ENCODE data around the gene SLX4IP. TPM values are rescaled to one million over a fixed set of nuclear protein-coding genes. Genes with fewer than 3 reads are reported as not detected.

Gene SLX4IP
- total and polyA plus RNA-seq, 2 donors (not counting 1 experiment from before 2014, with no cell fraction given), result 1.9 to 8.1 TPM

- DNase-seq (ENCODE audit: low read depth in 2 of 2), result no peak
- H2AFZ ChIP-seq (ENCODE audit: low read length), result no peak overlapping the region
- TF ChIP-seq EZH2 (IDR thresholded peaks at IDR 0.05; ENCODE audit: low read length, missing control alignments), result no peak
- no peak for TF ChIP-seq CTCF (conservative IDR thresholded peaks at IDR 0.05 in 1 of 2, IDR thresholded peaks at IDR 0.05 in 1 of 2; ENCODE audit: low read depth in 1 of 2, low read length in 2 of 2)
- no peaks in the 10 kb centered on the region for H3K36me3 ChIP-seq (ENCODE audit: control insufficient read depth, insufficient read depth, low read length)
- no peaks in the 10 kb centered on the region for H3K4me1 ChIP-seq (ENCODE audit: control insufficient read depth, extremely low read depth, insufficient read depth, low read length)
- H3K9me3 ChIP-seq (ENCODE audit: control insufficient read depth, insufficient read depth, low read depth, low read length), result no peaks in the 10 kb centered on the region
- H3K4me3 ChIP-seq (replicated peaks in 1 of 4; ENCODE audit: control extremely low read depth in 1 of 4, insufficient read depth in 1 of 4, low read depth in 3 of 4, low read length in 4 of 4), result no peak overlapping the region
- H3K4me2 ChIP-seq (ENCODE audit: extremely low read depth, insufficient read depth, low read length), result no peak overlapping the region
- H3K9ac ChIP-seq (ENCODE audit: insufficient read depth, low read length), result no peak overlapping the region
- no peak overlapping the region for H3K27ac ChIP-seq (ENCODE audit: insufficient read depth, low read length)
- H3K27me3 ChIP-seq (ENCODE audit: control insufficient read depth, insufficient read depth, low read length), result no peaks in the 10 kb centered on the region
- no peaks in the 10 kb centered on the region for H3K79me2 ChIP-seq (ENCODE audit: control insufficient read depth, insufficient read depth, low read length)
- H4K20me1 ChIP-seq (ENCODE audit: control insufficient read depth, extremely low read depth, insufficient read depth, low read length), result no peaks in the 10 kb centered on the region
Observed at GRCh38 chr20:10465135-10465534, 30.0 kb downstream of the SLX4IP start.

- H2AFZ ChIP-seq (ENCODE audit: low read length), result no peak overlapping the region
- TF ChIP-seq CTCF (conservative IDR thresholded peaks at IDR 0.05 in 1 of 2, IDR thresholded peaks at IDR 0.05 in 1 of 2; ENCODE audit: low read depth in 1 of 2, low read length in 2 of 2) (no peak), EZH2 (IDR thresholded peaks at IDR 0.05; ENCODE audit: low read length, missing control alignments) (no peak)
- H3K27me3 ChIP-seq (ENCODE audit: control insufficient read depth, insufficient read depth, low read length), result no peaks in the 10 kb centered on the region
- H3K36me3 ChIP-seq (ENCODE audit: control insufficient read depth, insufficient read depth, low read length), result no peaks in the 10 kb centered on the region
- no peaks in the 10 kb centered on the region for H3K9me3 ChIP-seq (ENCODE audit: control insufficient read depth, insufficient read depth, low read depth, low read length)
- H3K27ac ChIP-seq (ENCODE audit: insufficient read depth, low read length), result no peak overlapping the region
- no peak overlapping the region for H3K4me3 ChIP-seq (replicated peaks in 1 of 4; ENCODE audit: control extremely low read depth in 1 of 4, insufficient read depth in 1 of 4, low read depth in 3 of 4, low read length in 4 of 4)
- H3K4me1 ChIP-seq (ENCODE audit: control insufficient read depth, extremely low read depth, insufficient read depth, low read length), result no peaks in the 10 kb centered on the region
- H3K4me2 ChIP-seq (ENCODE audit: extremely low read depth, insufficient read depth, low read length), result peak overlapping the region; percentile 32
- no peaks in the 10 kb centered on the region for H4K20me1 ChIP-seq (ENCODE audit: control insufficient read depth, extremely low read depth, insufficient read depth, low read length)
- DNase-seq (ENCODE audit: low read depth in 2 of 2), result peak; percentile 20 to 81
- no peaks in the 10 kb centered on the region for H3K79me2 ChIP-seq (ENCODE audit: control insufficient read depth, insufficient read depth, low read length)
- H3K9ac ChIP-seq (ENCODE audit: insufficient read depth, low read length), result no peak overlapping the region
Observed at GRCh38 chr20:10466325-10466724, 31.2 kb downstream of the SLX4IP start.

- no peaks in the 10 kb centered on the region for H3K36me3 ChIP-seq (ENCODE audit: control insufficient read depth, insufficient read depth, low read length)
- DNase-seq (ENCODE audit: low read depth in 2 of 2), result no peak
- no peak overlapping the region for H3K9ac ChIP-seq (ENCODE audit: insufficient read depth, low read length)
- H3K4me2 ChIP-seq (ENCODE audit: extremely low read depth, insufficient read depth, low read length), result peak overlapping the region; percentile 32
- H3K79me2 ChIP-seq (ENCODE audit: control insufficient read depth, insufficient read depth, low read length), result no peaks in the 10 kb centered on the region
- no peaks in the 10 kb centered on the region for H3K27me3 ChIP-seq (ENCODE audit: control insufficient read depth, insufficient read depth, low read length)
- H2AFZ ChIP-seq (ENCODE audit: low read length), result no peak overlapping the region
- H3K4me1 ChIP-seq (ENCODE audit: control insufficient read depth, extremely low read depth, insufficient read depth, low read length), result no peaks in the 10 kb centered on the region
- no peaks in the 10 kb centered on the region for H3K9me3 ChIP-seq (ENCODE audit: control insufficient read depth, insufficient read depth, low read depth, low read length)
- no peak overlapping the region for H3K4me3 ChIP-seq (replicated peaks in 1 of 4; ENCODE audit: control extremely low read depth in 1 of 4, insufficient read depth in 1 of 4, low read depth in 3 of 4, low read length in 4 of 4)
- H4K20me1 ChIP-seq (ENCODE audit: control insufficient read depth, extremely low read depth, insufficient read depth, low read length), result no peaks in the 10 kb centered on the region
- TF ChIP-seq CTCF (conservative IDR thresholded peaks at IDR 0.05 in 1 of 2, IDR thresholded peaks at IDR 0.05 in 1 of 2; ENCODE audit: low read depth in 1 of 2, low read length in 2 of 2) (no peak), EZH2 (IDR thresholded peaks at IDR 0.05; ENCODE audit: low read length, missing control alignments) (no peak)
- H3K27ac ChIP-seq (ENCODE audit: insufficient read depth, low read length), result no peak overlapping the region
Observed at GRCh38 chr20:10466855-10467254, 31.8 kb downstream of the SLX4IP start.
